Activated CD8-positive, alpha-beta T cell treated with anti-CD3 and anti-CD28 coated beads for 36 hours (primary cell): ENCODE results near the gene MMP17. TPM values are rescaled to one million over a fixed set of nuclear protein-coding genes. Genes with fewer than 3 reads are reported as not detected.

ENCODE experiments used
- ATAC-seq: fragments of 200-7000 bp; cut with Tn5 transposase; one replicate; pipeline ENCODE4 v1.10.0; 2021; ENCODE audit warnings: mild to moderate bottlenecking, moderate library complexity
- CTCF ChIA-PET: fragments of 350-600 bp; sonication (Branson Sonifier 250); formaldehyde crosslinking; loops from one replicate; lab custom pipeline; 2021; ENCODE audit warnings: antibody characterized with exemption; lab: Charles Lee
- POLR2A ChIA-PET: fragments of 350-600 bp; sonication (Branson Sonifier 250); formaldehyde crosslinking; loops from one replicate; lab custom pipeline; 2021; ENCODE audit warnings: antibody characterized with exemption; lab: Charles Lee
- DNase-seq: peaks from one replicate; pipeline ENCODE4 v3.0.0-alpha.2; 2020
- H3K27ac Mint-ChIP-seq: one replicate; pipeline ENCODE4 v1.8.0; 2021; ENCODE audit warnings: mild to moderate bottlenecking, mixed read lengths
- H3K27me3 Mint-ChIP-seq: one replicate; pipeline ENCODE4 v1.8.0; 2021; ENCODE audit warnings: mixed read lengths
- H3K36me3 Mint-ChIP-seq: one replicate; pipeline ENCODE4 v1.8.0; 2021; ENCODE audit warnings: low read depth, mixed read lengths
- H3K4me1 Mint-ChIP-seq: one replicate; pipeline ENCODE4 v1.8.0; 2021; ENCODE audit warnings: low read depth, mixed read lengths
- H3K4me3 Mint-ChIP-seq: one replicate; pipeline ENCODE4 v1.8.0; 2021; ENCODE audit warnings: mild to moderate bottlenecking, moderate library complexity, mixed read lengths
- H3K9me3 Mint-ChIP-seq: one replicate; pipeline ENCODE4 v1.8.0; 2021; ENCODE audit warnings: mixed read lengths
- CTCF ChIP-seq: fragments of 200-600 bp; IDR thresholded peaks from one replicate; pipeline ENCODE4 v1.8.0; 2022; ENCODE audit warnings: antibody characterized with exemption, mild to moderate bottlenecking
- intact Hi-C: fragments of 100-400 bp; cut with micrococcal nuclease; formaldehyde crosslinking; loops from one replicate; pipeline ENCODE4 v1.10.0; 2022
- total RNA-seq, 2 experiments: library from RNA; stranded (reverse); gene quantifications; one replicate each; pipeline ENCODE4 v1.2.3, GENCODE V29; 2021

The MMP17 gene
- total RNA-seq, 2 experiments from 2014 or later = 0.60 TPM; not detected in 1

- Mint-ChIP-seq H3K4me3 (no peak overlapping the region), H3K36me3 (no peaks in the 10 kb centered on the region), H3K27ac (no peak overlapping the region), H3K27me3 (no peaks in the 10 kb centered on the region), H3K9me3 (no peaks in the 10 kb centered on the region), H3K4me1 (peaks cover 9% of the 10 kb centered on the region)
- ChIA-PET POLR2A (interaction anchor here (0.9 to 2.0 kb wide), 3 partner anchors 9 to 32 kb away, joined by 3 to 7 read pairs (median 7); partner anchors contain the start of gene PUS1), CTCF (interaction anchor here (1.5 kb wide), 1 partner anchor 33 kb away, joined by 3 read pairs; no protein-coding TSS in a partner anchor)
- ATAC-seq (no peak), DNase-seq (no peak)
- no peak for TF ChIP-seq CTCF
- intact Hi-C loops = no loop called here
Measured at GRCh38 chr12:131897276-131897675, 69.1 kb downstream of the MMP17 start.

GRCh38 chr12:131897875-131898274, 69.7 kb downstream of the MMP17 start:
- H3K27ac Mint-ChIP-seq = no peak overlapping the region
- intact Hi-C loops = no loop called here
- peaks cover 9% of the 10 kb centered on the region for H3K4me1 Mint-ChIP-seq
- ATAC-seq (no peak), DNase-seq (no peak)
- no peaks in the 10 kb centered on the region for H3K9me3 Mint-ChIP-seq
- ChIA-PET POLR2A (interaction anchor here (2.0 kb wide), 1 partner anchor 9 kb away, joined by 7 read pairs; no protein-coding TSS in a partner anchor), CTCF (interaction anchor here (1.5 kb wide), 1 partner anchor 32 kb away, joined by 3 read pairs; no protein-coding TSS in a partner anchor)
- H3K27me3 Mint-ChIP-seq = no peaks in the 10 kb centered on the region
- no peak overlapping the region for H3K4me3 Mint-ChIP-seq
- no peak for TF ChIP-seq CTCF
- H3K36me3 Mint-ChIP-seq = no peaks in the 10 kb centered on the region

GRCh38 chr12:131900397-131900796, 72.2 kb downstream of the MMP17 start:
- DNase-seq (no peak), ATAC-seq (no peak)
- intact Hi-C loops = no loop called here
- Mint-ChIP-seq H3K4me1 (peaks cover 16% of the 10 kb centered on the region), H3K27me3 (no peaks in the 10 kb centered on the region), H3K4me3 (no peak overlapping the region), H3K36me3 (no peaks in the 10 kb centered on the region), H3K27ac (no peak overlapping the region), H3K9me3 (no peaks in the 10 kb centered on the region)
- ChIA-PET POLR2A (interaction anchor here (0.7 kb wide), 1 partner anchor 272 kb away, joined by 3 read pairs; no protein-coding TSS in a partner anchor), CTCF (no interaction called here)
- TF ChIP-seq CTCF = no peak

Other genes with a start within 250 kb of the MMP17 start
- gene SFSWAP, start 117.3 kb upstream of the MMP17 start, total RNA-seq = 10 to 100 TPM; 47.6 to 49.3 TPM
- 10 to 100 TPM; 13.3 to 15.5 TPM for gene ULK1, start 66.2 kb downstream of the MMP17 start, total RNA-seq
- gene PUS1, start 100.9 kb downstream of the MMP17 start, total RNA-seq = 10 to 100 TPM; 68.2 to 71.7 TPM
- 10 to 100 TPM; 45.6 to 46.1 TPM for gene EP400, start 121.5 kb downstream of the MMP17 start, total RNA-seq